KOPT-K1 (cell line): ENCODE data around the gene KIF1B.
"Not testable (repeated sequence)": the region's sequence is repeated elsewhere in the genome, so short reads cannot be mapped to it uniquely, and the experiment has no call there.

Experiments used
- H3K27ac ChIP-seq: fragments of 200-600 bp; sonication (generic); 2 replicates; pipeline ENCODE4 v1.5.1; 2016; ENCODE audit warnings: antibody characterized with exemption, mild to moderate bottlenecking, low read depth, low read length; ENCODE audit not compliant: poor library complexity, severe bottlenecking
- H3K36me3 ChIP-seq: fragments of 200-600 bp; sonication (generic); 2 replicates; pipeline ENCODE4 v1.5.1; 2017; ENCODE audit warnings: antibody characterized with exemption, mild to moderate bottlenecking, low read length, moderate library complexity; ENCODE audit not compliant: insufficient read depth
- H3K9me3 ChIP-seq: fragments of 200-600 bp; sonication (generic); 2 replicates; pipeline ENCODE4 v1.5.1; 2017; ENCODE audit warnings: antibody characterized with exemption, low read length, mild to moderate bottlenecking; ENCODE audit not compliant: insufficient read depth, poor library complexity, severe bottlenecking

The KIF1B gene

DNA sequence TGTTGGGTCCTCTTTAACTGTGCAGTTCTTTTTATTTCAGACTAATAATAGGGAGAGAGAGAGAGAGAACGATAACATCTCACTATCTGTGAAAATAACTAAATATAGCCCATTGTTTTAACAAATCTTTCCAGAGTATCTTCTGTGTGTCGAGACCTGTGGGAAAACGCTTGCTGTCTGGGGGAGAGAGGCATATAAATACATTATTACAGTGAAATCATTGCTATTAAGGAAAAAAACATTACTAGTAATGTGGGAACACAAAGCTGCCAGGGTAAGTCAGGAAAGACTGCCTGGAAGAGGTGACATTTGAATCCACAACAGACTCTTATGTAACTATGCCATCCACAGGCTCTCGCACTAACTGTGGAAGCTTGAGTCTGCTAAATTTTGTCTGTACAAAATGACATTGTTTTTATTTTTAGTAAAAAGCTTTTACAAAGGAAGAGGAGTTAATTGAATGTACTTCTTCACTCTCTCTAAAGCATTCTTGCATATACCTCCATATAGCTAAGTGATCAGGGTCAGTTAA is 128.7 kb downstream of the KIF1B start:
- no peak overlapping the region for H3K27ac ChIP-seq
- H3K36me3 ChIP-seq = no peaks in the 10 kb centered on the region
- H3K9me3 ChIP-seq = no peaks in the 10 kb centered on the region

GRCh38 chr1:10339815-10340214 is 129.4 kb downstream of the KIF1B start:
- Histone ChIP-seq H3K36me3 (no peaks in the 10 kb centered on the region), H3K27ac (no peak overlapping the region), H3K9me3 (no peaks in the 10 kb centered on the region)

- H3K27ac ChIP-seq = no peak overlapping the region
- H3K9me3 ChIP-seq = no peaks in the 10 kb centered on the region
- no peaks in the 10 kb centered on the region for H3K36me3 ChIP-seq
Measured at GRCh38 chr1:10340930-10341590, 130.7 kb downstream of the KIF1B start.

- no peaks in the 10 kb centered on the region for H3K9me3 ChIP-seq
- H3K36me3 ChIP-seq = no peaks in the 10 kb centered on the region
- no peak overlapping the region for H3K27ac ChIP-seq
Measured at GRCh38 chr1:10347109-10347508, 136.7 kb downstream of the KIF1B start.

DNA sequence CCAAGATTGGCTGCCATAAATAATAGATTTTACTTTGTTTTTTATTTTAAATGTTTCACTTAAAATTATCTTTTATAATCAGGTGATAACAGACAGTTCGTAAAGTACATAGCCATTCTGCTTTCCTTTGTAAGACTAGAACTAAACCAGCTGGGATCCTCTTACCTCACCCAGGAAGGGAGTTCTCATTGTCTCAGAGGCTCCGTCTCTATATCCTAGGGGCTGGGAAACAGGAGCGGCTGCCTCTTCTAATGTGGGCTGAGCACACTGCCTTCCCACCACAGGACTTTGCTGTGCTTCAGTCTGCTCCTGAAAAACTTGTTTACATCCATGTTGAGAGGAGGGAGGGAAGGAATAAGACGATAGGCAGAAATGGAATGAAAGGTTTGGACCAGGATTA is 142.9 kb downstream of the KIF1B start:
- no peaks in the 10 kb centered on the region for H3K9me3 ChIP-seq
- no peak overlapping the region for H3K27ac ChIP-seq
- H3K36me3 ChIP-seq = no peaks in the 10 kb centered on the region

GRCh38 chr1:10353693-10354092 is 143.3 kb downstream of the KIF1B start:
- H3K27ac ChIP-seq = no peak overlapping the region
- no peaks in the 10 kb centered on the region for H3K9me3 ChIP-seq
- no peaks in the 10 kb centered on the region for H3K36me3 ChIP-seq

DNA sequence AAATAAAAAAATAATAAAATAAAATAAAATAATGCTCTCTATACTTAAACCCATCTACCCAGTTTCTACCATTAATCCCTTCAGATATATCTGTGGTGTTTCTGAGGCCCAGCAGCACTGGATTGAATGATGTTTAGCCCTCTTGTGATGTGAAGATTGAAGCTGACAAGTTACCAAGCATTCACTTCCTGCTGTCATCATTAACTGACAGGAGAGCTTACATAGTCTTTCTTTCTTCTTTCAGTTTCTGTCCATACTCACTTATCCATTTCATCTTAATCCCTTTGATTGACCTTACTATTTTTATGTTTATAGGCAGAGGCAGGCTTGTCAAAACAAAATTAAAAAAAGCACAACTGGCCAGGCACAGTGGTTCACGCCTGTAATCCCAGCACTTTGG is 149.7 kb downstream of the KIF1B start:
- H3K9me3 ChIP-seq = no peaks in the 10 kb centered on the region
- H3K36me3 ChIP-seq = no peaks in the 10 kb centered on the region; the same call in 1 of the 2 replicates
- H3K27ac ChIP-seq = no peak overlapping the region

DNA sequence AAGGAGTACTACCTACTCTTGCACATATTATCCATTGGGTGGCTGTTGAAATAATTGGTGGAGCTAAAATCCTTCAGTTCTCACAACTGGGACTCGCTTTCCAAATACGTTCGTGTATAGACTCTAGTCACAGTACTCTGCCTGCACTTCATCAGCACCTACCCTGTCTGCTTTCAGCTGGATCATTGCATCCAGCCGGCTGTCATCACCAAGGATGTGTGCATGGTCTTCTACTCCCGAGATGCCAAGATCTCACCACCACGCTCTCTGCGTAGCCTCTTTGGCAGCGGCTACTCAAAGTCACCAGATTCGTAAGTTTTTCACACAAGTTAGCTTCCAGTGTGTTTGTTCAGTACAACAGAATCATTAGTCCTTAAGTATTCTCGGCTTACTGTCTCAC is 151.1 kb downstream of the KIF1B start:
- Histone ChIP-seq H3K9me3 (no peaks in the 10 kb centered on the region), H3K36me3 (no peaks in the 10 kb centered on the region; the same call in 1 of the 2 replicates), H3K27ac (no peak overlapping the region)

- Histone ChIP-seq H3K9me3 (no peaks in the 10 kb centered on the region), H3K36me3 (no peaks in the 10 kb centered on the region), H3K27ac (no peak overlapping the region)
Measured at GRCh38 chr1:10368194-10368593, 157.8 kb downstream of the KIF1B start.

DNA sequence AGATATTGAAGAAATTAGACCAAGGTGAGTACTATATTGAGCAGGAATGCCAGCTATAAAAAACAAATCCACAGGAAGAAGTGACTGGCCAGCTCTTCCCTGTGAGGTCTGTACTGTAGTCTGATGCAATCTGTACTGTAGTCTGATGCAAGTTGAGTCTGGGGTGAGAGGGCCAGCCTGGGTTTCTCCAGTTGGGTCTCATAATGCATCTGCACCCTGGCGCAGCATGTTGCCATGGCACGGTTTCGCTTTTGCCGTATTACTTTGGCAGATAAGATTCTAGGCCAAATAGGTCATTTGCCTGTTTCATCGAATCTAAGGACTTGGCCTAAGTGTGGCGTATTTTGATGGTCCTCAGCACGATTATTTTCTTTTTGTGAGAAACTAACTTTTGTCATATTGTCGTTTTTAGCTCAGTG is 164.1 kb downstream of the KIF1B start:
- no peak overlapping the region for H3K27ac ChIP-seq
- no peaks in the 10 kb centered on the region for H3K9me3 ChIP-seq
- H3K36me3 ChIP-seq = no peaks in the 10 kb centered on the region

- H3K36me3 ChIP-seq, H3K9me3 ChIP-seq, H3K27ac ChIP-seq: not testable (repeated sequence)
Measured at GRCh38 chr1:10377365-10378029, 167.1 kb downstream of the KIF1B start.

DNA sequence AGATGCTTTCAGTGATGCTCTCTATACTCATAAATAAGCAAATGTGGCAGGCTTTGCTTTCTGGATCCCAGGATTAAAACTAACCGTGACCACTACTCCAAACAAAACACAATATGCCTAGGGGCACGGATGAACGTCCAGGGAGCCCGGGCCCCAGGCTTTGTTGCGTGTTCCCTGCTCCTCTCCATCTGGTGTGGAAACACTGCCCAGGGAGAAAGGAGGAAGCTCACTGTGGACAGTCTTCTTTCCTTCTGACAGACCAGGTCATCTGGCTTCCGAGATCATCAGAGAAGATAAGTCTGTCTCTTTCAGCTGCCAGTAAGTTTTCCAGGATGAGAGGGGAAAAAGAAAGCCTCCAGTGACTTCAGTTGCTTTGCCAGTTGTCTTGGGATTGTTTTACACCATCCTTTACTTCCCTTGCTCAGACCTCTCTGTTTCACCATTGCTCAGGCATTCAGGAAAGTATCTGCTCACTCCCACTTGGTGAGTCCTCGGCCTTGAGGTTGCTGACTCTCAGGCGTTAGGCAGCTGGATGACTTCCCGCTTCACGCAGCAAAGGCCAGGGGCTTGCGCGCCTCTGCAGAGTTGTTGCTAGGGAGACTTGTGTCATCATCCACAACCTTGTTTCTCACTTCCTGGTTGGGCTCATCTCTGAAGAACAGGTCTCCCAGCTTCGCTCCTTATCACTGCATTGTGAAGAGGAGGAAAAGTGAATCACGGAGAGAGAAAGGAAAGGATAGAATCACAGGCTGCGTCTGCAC is 167.9 kb downstream of the KIF1B start:
- H3K9me3 ChIP-seq = no peaks in the 10 kb centered on the region
- no peaks in the 10 kb centered on the region for H3K36me3 ChIP-seq
- no peak overlapping the region for H3K27ac ChIP-seq

- H3K36me3 ChIP-seq = no peaks in the 10 kb centered on the region
- H3K27ac ChIP-seq = no peak overlapping the region
- no peaks in the 10 kb centered on the region for H3K9me3 ChIP-seq
Measured at GRCh38 chr1:10379101-10379620, 168.8 kb downstream of the KIF1B start.

- Histone ChIP-seq H3K27ac (no peak overlapping the region), H3K36me3 (no peaks in the 10 kb centered on the region), H3K9me3 (no peaks in the 10 kb centered on the region)
Measured at GRCh38 chr1:10379676-10380075, 169.3 kb downstream of the KIF1B start.

GRCh38 chr1:10380594-10381275 is 170.4 kb downstream of the KIF1B start:
- Histone ChIP-seq H3K9me3 (no peaks in the 10 kb centered on the region), H3K36me3 (no peaks in the 10 kb centered on the region), H3K27ac (no peak overlapping the region)
